Measurements from ENCODE around the gene MTMR3. TPM values are rescaled to one million over a fixed set of nuclear protein-coding genes. Genes with fewer than 3 reads are reported as not detected.

The MTMR3 gene
- total RNA-seq, 4 donors from 2014 or later: 34.9 to 45.9 (median 41.9) TPM

DNA sequence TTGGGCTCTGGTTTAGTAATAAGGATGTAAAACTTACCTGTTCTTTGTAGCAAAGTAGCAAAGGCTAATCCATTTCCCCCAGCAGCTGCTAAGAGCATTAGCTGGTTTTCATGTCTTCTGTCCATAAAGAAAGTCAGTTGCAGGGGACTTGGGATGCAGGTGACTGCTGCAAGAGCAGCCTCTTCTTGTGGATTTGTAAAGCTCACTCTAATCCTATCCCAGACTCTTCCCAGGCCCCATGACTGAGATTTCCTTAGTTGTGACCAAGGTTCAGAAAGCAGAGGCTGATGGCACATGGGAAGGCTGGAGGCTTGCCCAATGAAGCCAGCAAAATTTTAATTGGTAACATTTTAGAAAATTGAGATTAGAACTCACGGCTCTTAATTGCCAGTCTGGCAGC is 102.9 kb downstream of the MTMR3 start:
- TF ChIP-seq EP300 (IDR thresholded peaks at IDR 0.05): no peak
- TF ChIP-seq, protein P1, sequence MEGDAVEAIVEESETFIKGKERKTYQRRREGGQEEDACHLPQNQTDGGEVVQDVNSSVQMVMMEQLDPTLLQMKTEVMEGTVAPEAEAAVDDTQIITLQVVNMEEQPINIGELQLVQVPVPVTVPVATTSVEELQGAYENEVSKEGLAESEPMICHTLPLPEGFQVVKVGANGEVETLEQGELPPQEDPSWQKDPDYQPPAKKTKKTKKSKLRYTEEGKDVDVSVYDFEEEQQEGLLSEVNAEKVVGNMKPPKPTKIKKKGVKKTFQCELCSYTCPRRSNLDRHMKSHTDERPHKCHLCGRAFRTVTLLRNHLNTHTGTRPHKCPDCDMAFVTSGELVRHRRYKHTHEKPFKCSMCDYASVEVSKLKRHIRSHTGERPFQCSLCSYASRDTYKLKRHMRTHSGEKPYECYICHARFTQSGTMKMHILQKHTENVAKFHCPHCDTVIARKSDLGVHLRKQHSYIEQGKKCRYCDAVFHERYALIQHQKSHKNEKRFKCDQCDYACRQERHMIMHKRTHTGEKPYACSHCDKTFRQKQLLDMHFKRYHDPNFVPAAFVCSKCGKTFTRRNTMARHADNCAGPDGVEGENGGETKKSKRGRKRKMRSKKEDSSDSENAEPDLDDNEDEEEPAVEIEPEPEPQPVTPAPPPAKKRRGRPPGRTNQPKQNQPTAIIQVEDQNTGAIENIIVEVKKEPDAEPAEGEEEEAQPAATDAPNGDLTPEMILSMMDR (IDR thresholded peaks at IDR 0.05): no peak
- TF ChIP-seq POLR2A (IDR thresholded peaks at IDR 0.05): no peak
- no peak for TF ChIP-seq POLR2AphosphoS5 (IDR thresholded peaks at IDR 0.05)
- Histone ChIP-seq H3K27me3 (no peaks in the 10 kb centered on the region), H3K36me3 (peaks cover 0 to 79% of the 10 kb centered on the region in 2 donors), H3K4me3 (no peak overlapping the region), H3K9me3 (no peaks in the 10 kb centered on the region), H3K4me1 (peaks cover 0 to 2% (median 0%) of the 10 kb centered on the region in 3 donors), H3K27ac (no peak overlapping the region)
- no peak for ATAC-seq
- 79 to 100% methylated on average over 1 of the region's 1 CpG for WGBS, 2 donors (ENCODE audit: low coverage in 1 of 2)

DNA sequence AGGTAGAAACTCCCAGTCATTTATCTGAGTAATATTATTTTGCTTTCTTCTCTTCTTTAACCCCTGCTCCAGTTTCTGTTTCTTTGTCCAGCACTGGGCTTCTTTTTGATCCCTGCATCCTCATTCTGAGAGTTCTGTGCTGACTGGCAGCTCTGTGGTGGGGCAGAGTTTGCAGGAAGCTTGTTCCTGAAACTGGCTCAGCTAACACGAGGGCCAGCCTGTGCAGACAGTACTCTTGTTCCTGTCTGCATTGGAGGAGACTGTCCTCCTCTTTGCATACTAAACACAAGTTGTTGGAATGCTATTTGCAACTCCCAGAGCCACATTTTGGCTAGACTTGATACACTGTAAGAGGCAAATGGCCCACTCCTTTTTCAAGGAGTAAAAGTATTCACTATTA is 104.2 kb downstream of the MTMR3 start:
- Histone ChIP-seq H3K27me3 (no peaks in the 10 kb centered on the region), H3K4me3 (no peak overlapping the region), H3K9me3 (no peaks in the 10 kb centered on the region), H3K27ac (no peak overlapping the region), H3K4me1 (no peaks in the 10 kb centered on the region), H3K36me3 (peaks cover 0 to 84% of the 10 kb centered on the region in 2 donors)
- TF ChIP-seq EP300 (IDR thresholded peaks at IDR 0.05) (no peak), POLR2AphosphoS5 (IDR thresholded peaks at IDR 0.05) (no peak), POLR2A (IDR thresholded peaks at IDR 0.05) (no peak)
- TF ChIP-seq, protein P1 (IDR thresholded peaks at IDR 0.05): no peak
- ATAC-seq: no peak
- WGBS, 2 donors (ENCODE audit: low coverage in 1 of 2): 33 to 50% methylated on average over 1 of the region's 1 CpG

GRCh38 chr22:29988719-29989118 is 105.7 kb downstream of the MTMR3 start:
- TF ChIP-seq EP300 (IDR thresholded peaks at IDR 0.05): no peak
- Histone ChIP-seq H3K9me3 (no peaks in the 10 kb centered on the region), H3K27ac (no peak overlapping the region), H3K27me3 (no peaks in the 10 kb centered on the region), H3K4me1 (no peaks in the 10 kb centered on the region), H3K36me3 (peaks cover 0 to 93% of the 10 kb centered on the region in 2 donors), H3K4me3 (no peak overlapping the region)
- no peak for ATAC-seq
- 84 to 92% methylated on average over 2 of the region's 2 CpGs for WGBS, 2 donors (ENCODE audit: low coverage in 1 of 2)

GRCh38 chr22:29989446-29989845 is 106.5 kb downstream of the MTMR3 start:
- H3K4me3 ChIP-seq: no peak overlapping the region
- H3K27me3 ChIP-seq: no peaks in the 10 kb centered on the region
- peaks cover 0 to 91% of the 10 kb centered on the region in 2 donors for H3K36me3 ChIP-seq
- peaks cover 0 to under 1% (median 0%) of the 10 kb centered on the region in 3 donors for H3K4me1 ChIP-seq
- H3K9me3 ChIP-seq: no peaks in the 10 kb centered on the region
- ATAC-seq: no peak
- no peak overlapping the region for H3K27ac ChIP-seq
- TF ChIP-seq POLR2AphosphoS5 (IDR thresholded peaks at IDR 0.05): no peak
- TF ChIP-seq EP300 (IDR thresholded peaks at IDR 0.05): no peak
- TF ChIP-seq, protein P1 (IDR thresholded peaks at IDR 0.05): no peak
- no peak for TF ChIP-seq POLR2A (IDR thresholded peaks at IDR 0.05)
- 90 to 97% methylated on average over 6 of the region's 6 CpGs for WGBS, 2 donors (ENCODE audit: low coverage in 1 of 2)

GRCh38 chr22:29992341-29993275 is 109.6 kb downstream of the MTMR3 start:
- Histone ChIP-seq H3K4me3 (no peak overlapping the region), H3K9me3 (no peaks in the 10 kb centered on the region), H3K36me3 (peaks cover 0 to 62% of the 10 kb centered on the region in 2 donors), H3K4me1 (peaks cover 0 to 20% (median 0%) of the 10 kb centered on the region in 3 donors), H3K27ac (no peak overlapping the region), H3K27me3 (no peaks in the 10 kb centered on the region)
- no peak for ATAC-seq
- 87 to 94% methylated on average over 5 to 6 of the region's 6 CpGs for WGBS, 2 donors (ENCODE audit: low coverage in 1 of 2)
- no peak for TF ChIP-seq POLR2AphosphoS5 (IDR thresholded peaks at IDR 0.05)
- TF ChIP-seq, protein P1 (IDR thresholded peaks at IDR 0.05): no peak

All from gastroesophageal sphincter (tissue), 4 donors.